HG03354 (cell line): Measurements from ENCODE around the gene TAL2.
A peak's percentile ranks its signal among the peaks of the same experiment; 100 is the strongest.
"Not testable (repeated sequence)": the region's sequence is repeated elsewhere in the genome, so short reads cannot be mapped to it uniquely, and the experiment has no call there.

Experiments
- ATAC-seq: cut with Tn5 transposase; IDR thresholded peaks from one replicate; pipeline ENCODE4 v1.9.1; 2021; ENCODE audit warnings: mild to moderate bottlenecking; ENCODE audit not compliant: unreplicated experiment, poor library complexity, severe bottlenecking

TAL2 gene

GRCh38 chr9:105701145-105701544, 38.9 kb downstream of the TAL2 start:
- ATAC-seq: no peak

DNA sequence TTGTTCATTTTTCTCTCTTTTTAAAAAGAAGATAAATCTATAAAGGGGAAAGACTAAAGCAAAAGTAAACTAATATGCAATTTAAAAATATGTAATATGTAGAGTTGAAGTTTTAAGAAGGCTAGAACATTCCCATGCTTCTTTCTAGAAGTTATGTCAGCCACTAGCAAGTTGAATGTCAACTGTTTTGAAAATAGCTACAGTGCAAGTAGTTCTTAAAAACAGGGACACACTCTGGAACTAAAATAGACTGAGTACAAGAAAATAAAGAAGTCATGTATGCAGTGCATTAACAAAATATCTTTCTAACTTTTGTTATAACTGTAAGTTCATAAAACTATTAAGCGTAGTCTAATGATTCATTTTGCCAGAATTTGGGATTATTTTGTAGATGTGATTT, 40.0 kb downstream of the TAL2 start:
- no peak for ATAC-seq

- ATAC-seq: not testable (repeated sequence)
Measured at GRCh38 chr9:105703638-105704037, 41.4 kb downstream of the TAL2 start.

- ATAC-seq: no peak
Measured at GRCh38 chr9:105706156-105706555, 43.9 kb downstream of the TAL2 start.

GRCh38 chr9:105708405-105708804, 46.1 kb downstream of the TAL2 start:
- peak; percentile 68 for ATAC-seq

- ATAC-seq: no peak
Measured at GRCh38 chr9:105710638-105711037, 48.4 kb downstream of the TAL2 start.

DNA sequence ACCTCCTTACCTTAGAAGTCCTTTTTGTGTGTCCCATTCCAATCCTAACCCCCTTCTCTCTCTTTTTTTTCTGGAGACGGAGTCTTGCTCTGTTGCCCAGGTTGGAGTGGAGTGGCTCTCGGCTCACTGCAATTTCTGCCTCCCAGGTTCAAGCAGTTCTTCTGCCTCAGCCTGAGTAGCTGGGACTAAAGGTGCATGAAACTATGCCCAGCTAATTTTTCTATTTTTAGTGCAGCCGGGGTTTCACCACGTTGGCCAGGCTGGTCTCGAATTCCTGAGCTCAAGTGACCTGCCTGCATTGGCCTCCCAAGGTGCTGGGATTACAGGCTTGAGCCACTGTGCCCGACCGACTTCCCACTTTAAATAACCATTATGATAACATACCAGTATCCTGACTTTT, 49.6 kb downstream of the TAL2 start:
- ATAC-seq: no peak

GRCh38 chr9:105712297-105712696, 50.0 kb downstream of the TAL2 start:
- no peak for ATAC-seq
